HepG2 (cell line): Measurements from ENCODE around the gene IL32. TPM values are rescaled to one million over a fixed set of nuclear protein-coding genes. Genes with fewer than 3 reads are reported as not detected.

Source experiments
- BRD4 ChIP-seq: sonication (generic); formaldehyde crosslinking; IDR thresholded peaks from 2 replicates; pipeline ENCODE4 v1.4.0; 2020; ENCODE audit warnings: missing genetic modification reagents
- ESRRA ChIP-seq: sonication (generic); formaldehyde crosslinking; IDR thresholded peaks from 2 replicates; pipeline ENCODE4 v1.5.1; 2020; ENCODE audit warnings: mild to moderate bottlenecking, low read depth, missing genetic modification reagents
- GLI4 ChIP-seq: sonication (generic); formaldehyde crosslinking; IDR thresholded peaks from 2 replicates; pipeline ENCODE4 v1.5.1; 2020; ENCODE audit warnings: missing genetic modification reagents, mild to moderate bottlenecking, moderate library complexity, borderline replicate concordance
- MAFK ChIP-seq, 2 experiments: IDR thresholded peaks in 1 of 2; conservative IDR thresholded peaks in 1 of 2; 2 replicates each; pipeline ENCODE4 v1.6.1; 2011; ENCODE audit warnings: improper control_type of control experiment in 2 of 2, low read length in 2 of 2
- NBN ChIP-seq: fragments of 450-650 bp; conservative IDR thresholded peaks from 2 replicates; pipeline ENCODE4 v1.6.1; 2017
- NFRKB ChIP-seq: fragments of 450-650 bp; IDR thresholded peaks from 2 replicates; pipeline ENCODE4 v1.6.1; 2017
- PHF8 ChIP-seq: sonication (generic); formaldehyde crosslinking; IDR thresholded peaks from 2 replicates; pipeline ENCODE4 v1.5.0; 2020; ENCODE audit warnings: missing genetic modification reagents
- POGK ChIP-seq: sonication (generic); formaldehyde crosslinking; conservative IDR thresholded peaks from 2 replicates; pipeline ENCODE4 v1.8.0; 2022; ENCODE audit warnings: mild to moderate bottlenecking, moderate library complexity, missing genetic modification reagents
- RXRB ChIP-seq: IDR thresholded peaks from 2 replicates; pipeline ENCODE4 v1.6.1; 2016; ENCODE audit warnings: borderline replicate concordance, missing genetic modification reagents, missing compliant biosample characterization
- SSRP1 ChIP-seq: IDR thresholded peaks from 2 replicates; pipeline ENCODE4 v1.6.1; 2016; ENCODE audit warnings: control low read depth
- TAF15 ChIP-seq: fragments of 200-400 bp; formaldehyde crosslinking; IDR thresholded peaks from one replicate; pipeline ENCODE4 v1.6.1; 2018; ENCODE audit warnings: mild to moderate bottlenecking, low read depth, low read length; ENCODE audit not compliant: poor library complexity, severe bottlenecking
- ZBTB8A ChIP-seq: sonication (generic); formaldehyde crosslinking; IDR thresholded peaks from 2 replicates; pipeline ENCODE4 v1.4.0; 2020; ENCODE audit warnings: mild to moderate bottlenecking, low read depth, missing genetic modification reagents, borderline replicate concordance
- ZNF101 ChIP-seq: sonication (generic); formaldehyde crosslinking; IDR thresholded peaks from 2 replicates; pipeline ENCODE4 v1.4.0; 2020; ENCODE audit warnings: mild to moderate bottlenecking, low read depth, missing genetic modification reagents, borderline replicate concordance
- ZNF180 ChIP-seq: sonication (generic); formaldehyde crosslinking; IDR thresholded peaks from 2 replicates; pipeline ENCODE4 v1.4.0; 2020; ENCODE audit warnings: low read depth, missing genetic modification reagents, borderline replicate concordance
- ZNF20 ChIP-seq: sonication (generic); formaldehyde crosslinking; IDR thresholded peaks from 2 replicates; pipeline ENCODE4 v1.4.0; 2020; ENCODE audit warnings: mild to moderate bottlenecking, moderate library complexity, missing genetic modification reagents
- ZNF276 ChIP-seq: sonication (generic); formaldehyde crosslinking; IDR thresholded peaks from 2 replicates; pipeline ENCODE4 v1.4.0; 2020; ENCODE audit warnings: mild to moderate bottlenecking, low read depth, missing genetic modification reagents
- ZNF574 ChIP-seq: sonication (generic); formaldehyde crosslinking; IDR thresholded peaks from 2 replicates; pipeline ENCODE4 v1.4.0; 2020; ENCODE audit warnings: missing genetic modification reagents
- ZNF577 ChIP-seq: sonication (generic); formaldehyde crosslinking; IDR thresholded peaks from 2 replicates; pipeline ENCODE4 v1.4.0; 2020; ENCODE audit warnings: mild to moderate bottlenecking, low read depth, missing genetic modification reagents, borderline replicate concordance
- ZNF841 ChIP-seq: sonication (generic); formaldehyde crosslinking; IDR thresholded peaks from 2 replicates; pipeline ENCODE4 v1.8.1; 2023; ENCODE audit warnings: missing genetic modification reagents, borderline replicate concordance
- ZNF883 ChIP-seq: sonication (generic); formaldehyde crosslinking; IDR thresholded peaks from 2 replicates; pipeline ENCODE4 v1.5.1; 2020; ENCODE audit warnings: mild to moderate bottlenecking, missing genetic modification reagents; ENCODE audit errors: not compliant biosample characterization
- polyA plus RNA-seq, 8 experiments: library from polyadenylated mRNA; depleted of rRNA in 3 of 8; stranded (reverse) in 7 of 8; unstranded in 1 of 8; fragments of >200 nt; fragmentation: Illumina TruSeq in 4 of 8; extraction: Trizol in 4 of 8; gene quantifications; 2 replicates each; pipeline versions ENCODE4 v1.2.1 to v1.2.3, GENCODE V29; 2011 to 2016; ENCODE audit warnings: low read depth in 4 of 8, missing spikeins in 1 of 8, mixed read lengths in 1 of 8; ENCODE audit not compliant: insufficient read depth in 1 of 8
- total RNA-seq, 5 experiments: library from RNA; depleted of rRNA; stranded (reverse); fragments of >200 nt; fragmentation: Illumina TruSeq; extraction: Trizol; gene quantifications; 2 replicates each; pipeline ENCODE4 v1.2.3, GENCODE V29; 2016; ENCODE audit warnings: low read depth in 1 of 5

Gene IL32
- total and polyA plus RNA-seq, 2 of the 13 experiments (the other 11 are each of a cell fraction or from before 2014, with no cell fraction given), result 115 to 165 TPM

GRCh38 chr16:3065069-3065741 lies at the start of gene IL32 (continued):
- TF ChIP-seq ZNF577 (CRISPR knock-in tag) (no peak), TAF15 (no peak), RXRB (CRISPR knock-in tag) (peak; percentile 89), ZNF574 (CRISPR knock-in tag) (0 out of 2 replicates have a peak, but pooled peaks have one; percentile 49), SSRP1 (CRISPR knock-in tag) (no peak), NFRKB (no peak), MAFK (conservative IDR thresholded peaks at IDR 0.05 in 1 of 2, IDR thresholded peaks at IDR 0.05 in 1 of 2; ENCODE audit: low read length in 2 of 2) (peak in 1 of 2 experiments; percentile 35; a peak in 2 of 4 replicates), ZNF883 (peak; percentile 43), GLI4 (CRISPR knock-in tag) (peak; percentile 85; the same call in 1 of the 2 replicates), POGK (CRISPR knock-in tag) (0 out of 2 replicates have a peak, but pooled peaks have one; percentile 34), ZNF101 (no peak; the same call in 1 of the 2 replicates), ZNF20 (CRISPR knock-in tag) (no peak), PHF8 (CRISPR knock-in tag) (peak; percentile 53; the same call in 1 of the 2 replicates), ZBTB8A (CRISPR knock-in tag) (no peak; the same call in 1 of the 2 replicates), ESRRA (CRISPR knock-in tag) (peak; percentile 95), ZNF276 (no peak; the same call in 1 of the 2 replicates), ZNF841 (no peak), ZNF180 (no peak), BRD4 (CRISPR knock-in tag) (no peak), NBN (no peak)
